Non-pigmented ciliary epithelial cell (primary cell): Measurements from ENCODE around the gene MIB1.

Source experiments
- DNase-seq: peaks from one replicate; pipeline ENCODE4 v3.0.0-alpha.2; 2010; ENCODE audit warnings: low read depth

MIB1 gene

GRCh38 chr18:21815101-21815500 lies 74.5 kb downstream of the MIB1 start:
- no peak for DNase-seq

- DNase-seq, result no peak
Observed at GRCh38 chr18:21820033-21820810, 79.6 kb downstream of the MIB1 start.

GRCh38 chr18:21820811-21821143 lies 80.2 kb downstream of the MIB1 start:
- DNase-seq, result no peak

- DNase-seq, result no peak
Observed at GRCh38 chr18:21823848-21824247, 83.3 kb downstream of the MIB1 start.

- peak; percentile 34 for DNase-seq
Observed at GRCh38 chr18:21826196-21826595, 85.6 kb downstream of the MIB1 start.

GRCh38 chr18:21826641-21827302 lies 86.2 kb downstream of the MIB1 start:
- DNase-seq, result no peak

GRCh38 chr18:21830532-21830931 lies 89.9 kb downstream of the MIB1 start:
- no peak for DNase-seq

- DNase-seq, result no peak
Observed at GRCh38 chr18:21831413-21831831, 90.8 kb downstream of the MIB1 start.

GRCh38 chr18:21833604-21834298 lies 93.2 kb downstream of the MIB1 start:
- DNase-seq, result no peak

- no peak for DNase-seq
Observed at GRCh38 chr18:21834299-21834660, 93.7 kb downstream of the MIB1 start.

- DNase-seq, result no peak
Observed at GRCh38 chr18:21841570-21841969, 101.0 kb downstream of the MIB1 start.

- no peak for DNase-seq
Observed at GRCh38 chr18:21843341-21843740, 102.7 kb downstream of the MIB1 start.

- DNase-seq, result no peak
Observed at GRCh38 chr18:21851327-21851961, 110.9 kb downstream of the MIB1 start.

GRCh38 chr18:21853016-21853415 lies 112.4 kb downstream of the MIB1 start:
- DNase-seq, result peak; percentile 19

- DNase-seq, result no peak
Observed at GRCh38 chr18:21853775-21854552, 113.4 kb downstream of the MIB1 start.

GRCh38 chr18:21855432-21855831 lies 114.8 kb downstream of the MIB1 start:
- no peak for DNase-seq

GRCh38 chr18:21857871-21858270 lies 117.3 kb downstream of the MIB1 start:
- DNase-seq, result no peak

GRCh38 chr18:21858544-21858943 lies 118.0 kb downstream of the MIB1 start:
- no peak for DNase-seq

GRCh38 chr18:21864386-21864785 lies 123.8 kb downstream of the MIB1 start:
- no peak for DNase-seq

- DNase-seq, result no peak
Observed at GRCh38 chr18:21865043-21865442, 124.5 kb downstream of the MIB1 start.

- DNase-seq, result no peak
Observed at GRCh38 chr18:21868770-21869169, 128.2 kb downstream of the MIB1 start.

GRCh38 chr18:21889570-21889969 lies 149.0 kb downstream of the MIB1 start:
- DNase-seq, result no peak
